GM21423 (cell line): ENCODE data around the gene PATJ.
"Not testable (repeated sequence)": the region's sequence is repeated elsewhere in the genome, so short reads cannot be mapped to it uniquely, and the experiment has no call there.

ENCODE experiments used
- ATAC-seq: cut with Tn5 transposase; IDR thresholded peaks from one replicate; pipeline ENCODE4 v1.9.1; 2021; ENCODE audit warnings: mild to moderate bottlenecking, moderate library complexity; ENCODE audit not compliant: unreplicated experiment

Gene PATJ

DNA sequence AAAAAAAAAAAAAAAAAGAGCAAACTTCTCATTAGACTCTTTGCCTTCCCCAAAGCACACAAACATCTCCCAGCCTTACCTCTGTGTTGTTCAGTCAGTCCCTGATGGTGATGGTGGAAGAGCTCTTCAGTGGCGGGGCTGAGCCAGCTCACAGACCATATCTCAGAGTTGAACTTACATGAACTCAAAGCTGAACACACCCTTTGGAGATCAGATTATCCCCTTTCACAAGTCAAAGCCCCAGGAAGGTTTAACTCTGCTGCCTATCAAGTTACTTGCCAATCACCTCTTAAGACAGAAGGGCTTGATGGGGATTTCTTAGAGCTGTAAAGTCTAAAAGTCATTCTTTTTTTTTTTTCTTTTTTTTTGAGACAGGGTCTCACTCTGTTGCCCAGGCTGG is 397.1 kb downstream of the PATJ start:
- ATAC-seq, result no peak

DNA sequence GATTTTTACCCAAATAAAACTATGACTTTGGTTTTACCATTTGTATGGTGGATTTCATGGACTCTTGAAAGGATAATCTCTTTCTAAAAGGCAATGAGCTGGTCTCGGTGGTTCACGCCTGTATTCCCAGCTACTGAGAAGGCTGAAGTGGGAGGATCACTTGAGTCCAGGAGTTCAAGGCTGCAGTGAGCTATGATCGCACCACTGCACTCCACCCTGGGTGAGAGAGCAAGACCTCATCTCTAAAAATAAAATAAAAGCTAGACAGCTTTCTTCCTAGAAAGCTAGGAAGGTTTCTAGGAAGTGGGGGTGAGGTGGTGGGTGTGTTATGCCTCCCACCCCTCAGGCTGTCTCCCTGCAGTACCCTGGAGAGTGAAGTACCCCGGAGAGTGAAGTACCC is 398.4 kb downstream of the PATJ start:
- no peak for ATAC-seq

DNA sequence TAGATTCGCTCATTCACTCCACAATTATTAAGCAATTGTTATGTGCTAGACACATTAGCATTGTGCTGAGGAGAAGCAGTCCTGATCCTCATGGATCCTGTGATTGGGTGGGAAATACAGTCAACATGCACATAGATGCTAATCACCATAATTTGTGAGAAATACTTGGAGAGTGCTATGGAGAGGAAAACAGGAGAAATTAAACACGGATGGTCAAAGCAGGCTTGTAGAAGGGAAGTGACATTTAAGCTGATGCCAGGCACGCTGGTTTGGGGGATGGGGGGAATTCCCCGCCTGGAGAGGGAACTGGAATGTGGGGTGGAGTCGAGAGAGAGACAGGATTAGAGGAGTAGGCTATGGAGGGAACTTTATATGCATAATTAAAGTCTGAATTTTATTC is 400.2 kb downstream of the PATJ start:
- no peak for ATAC-seq

DNA sequence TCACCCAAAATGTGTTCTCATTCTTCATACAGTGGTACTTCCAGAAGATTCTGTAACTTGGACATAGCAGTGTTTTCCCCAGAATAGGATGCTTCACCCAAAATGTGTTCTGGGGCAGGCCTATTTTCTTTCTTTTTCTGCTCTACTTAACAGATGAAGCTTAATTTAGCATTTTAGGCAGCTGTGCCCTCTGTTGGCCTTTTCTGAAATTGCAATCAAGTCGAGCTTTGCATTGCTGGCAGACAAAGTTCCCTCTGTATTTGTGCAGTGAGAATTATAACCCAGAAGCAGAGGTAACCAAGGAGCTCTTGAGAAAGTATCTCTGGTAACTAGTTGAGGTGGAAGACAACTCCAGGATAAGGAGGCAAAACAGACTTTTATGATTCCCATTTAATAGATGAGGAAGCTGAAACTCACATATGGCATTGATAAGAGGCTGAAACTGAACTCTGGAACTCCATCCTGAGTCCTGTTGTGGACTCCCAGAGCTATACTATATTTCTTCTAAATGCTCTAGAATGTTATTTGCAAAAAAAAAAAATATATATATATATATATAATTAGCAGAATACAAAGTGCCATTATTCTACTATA is 402.1 kb downstream of the PATJ start:
- no peak for ATAC-seq

DNA sequence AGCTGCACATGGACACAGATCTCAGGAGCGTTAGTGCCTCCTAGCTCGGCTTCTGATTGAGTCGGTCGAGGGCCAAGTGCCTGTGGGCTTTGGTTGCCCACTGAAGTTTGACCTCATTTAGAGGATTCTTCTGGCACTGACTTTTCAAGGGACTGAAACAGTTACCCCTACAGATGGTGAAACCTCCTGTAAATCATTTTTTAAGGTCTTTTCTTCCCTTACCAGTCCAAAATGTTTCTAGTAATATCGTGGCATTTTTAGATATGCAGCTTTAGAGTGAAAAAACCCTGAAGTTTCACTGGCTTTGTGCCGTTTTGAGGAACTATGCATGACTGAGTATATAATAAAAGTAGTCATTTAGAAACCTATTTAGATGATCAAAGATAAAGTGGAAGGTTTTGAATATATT is 417.7 kb downstream of the PATJ start:
- peak; percentile 78 for ATAC-seq

DNA sequence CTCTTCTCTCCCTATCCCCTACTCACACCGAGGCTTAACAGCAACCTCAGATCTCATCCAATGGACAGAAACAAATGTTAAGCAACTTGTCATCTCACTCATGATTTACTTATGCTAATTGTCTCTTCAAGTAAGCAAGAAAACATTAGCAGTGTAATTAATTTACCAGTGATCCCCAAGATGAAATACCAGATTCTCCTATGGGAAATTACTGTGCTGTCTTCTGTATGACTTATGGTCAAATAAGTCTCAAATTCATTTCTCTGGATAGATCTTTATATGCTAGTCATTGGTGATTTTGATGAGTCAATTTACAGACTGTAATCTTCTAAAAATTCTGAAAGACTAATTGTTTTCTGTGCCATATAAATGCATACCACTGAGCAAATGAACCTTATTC is 419.4 kb downstream of the PATJ start:
- no peak for ATAC-seq

DNA sequence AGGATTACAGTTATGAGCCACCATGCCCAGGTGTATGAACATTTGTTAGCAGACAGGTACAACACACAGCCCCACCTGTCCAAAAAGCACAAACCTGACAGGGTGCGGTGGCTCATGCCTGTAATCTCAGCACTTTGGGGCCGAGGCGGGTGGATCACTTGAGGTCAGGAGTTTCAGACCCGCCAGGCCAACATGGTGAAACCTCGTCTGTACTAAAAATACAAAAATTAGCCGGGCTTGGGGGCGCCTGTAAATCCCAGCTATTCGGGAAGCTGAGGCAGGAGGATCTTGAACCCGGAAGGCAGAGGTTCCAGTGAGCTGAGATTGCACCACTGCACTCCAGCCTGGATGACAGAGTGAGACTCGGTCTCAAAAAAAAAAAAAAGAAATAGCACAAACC is 428.1 kb downstream of the PATJ start:
- not testable (repeated sequence) for ATAC-seq

DNA sequence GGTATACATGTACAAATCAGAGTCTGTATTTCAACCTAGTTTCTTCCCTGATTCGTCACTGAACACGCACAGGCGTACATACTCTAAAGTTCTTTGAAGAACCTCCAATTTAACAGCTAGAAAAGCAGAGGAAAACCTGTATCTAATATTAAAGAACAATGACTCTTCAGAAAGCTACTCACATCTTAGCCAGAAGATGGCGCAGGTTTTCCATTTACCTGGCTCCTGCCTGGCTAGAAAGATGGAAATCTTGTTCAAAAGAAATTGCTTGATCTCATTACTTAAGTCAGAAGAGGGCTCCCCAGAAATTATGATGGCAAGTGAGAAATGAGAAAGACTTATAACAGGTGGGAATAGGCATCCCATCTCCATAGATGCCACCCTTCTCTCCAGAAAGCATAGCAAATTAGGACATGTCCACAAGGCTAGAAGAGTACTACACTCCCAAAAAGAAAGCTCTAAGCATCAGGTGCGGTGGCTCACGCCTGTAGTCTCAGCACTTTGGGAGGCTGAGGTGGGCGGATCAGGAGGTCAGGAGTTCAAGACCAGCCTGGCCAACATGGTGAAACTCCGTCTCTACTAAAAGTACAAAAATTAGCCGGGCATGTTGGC is 433.4 kb downstream of the PATJ start:
- no peak for ATAC-seq

DNA sequence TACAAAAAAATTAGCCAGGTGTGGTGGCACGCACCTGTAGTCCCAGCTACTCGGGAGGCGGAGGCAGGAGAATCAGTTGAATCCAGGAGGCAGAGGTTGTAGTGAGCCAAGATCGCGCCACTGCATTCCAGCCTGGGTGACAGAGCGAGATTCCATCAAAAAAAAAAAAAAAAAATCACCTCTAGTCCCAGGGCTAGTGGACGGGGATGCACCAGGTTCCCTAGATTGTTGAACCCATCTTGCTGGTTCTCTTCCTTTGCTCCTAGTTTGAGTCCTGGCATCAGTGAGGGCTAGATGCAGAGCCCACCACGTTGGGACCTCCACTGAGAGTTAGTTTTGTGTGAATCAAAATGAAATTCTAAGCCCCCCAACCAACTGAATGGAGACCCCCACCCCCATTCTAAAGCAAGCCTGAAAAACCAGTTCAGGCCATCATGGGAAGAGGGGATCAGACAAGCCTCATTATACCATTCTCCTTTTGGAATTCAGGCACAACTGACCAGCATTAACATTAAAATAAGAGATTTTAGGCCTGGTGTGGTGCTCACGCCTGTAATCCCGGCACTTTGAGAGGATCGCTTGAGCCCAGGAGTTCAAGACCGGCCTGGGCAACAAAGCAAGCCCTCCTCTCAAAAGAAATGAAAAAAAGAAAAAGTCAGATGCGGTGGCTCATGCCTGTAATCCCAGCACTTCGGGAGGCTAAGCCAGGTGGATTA is 434.5 kb downstream of the PATJ start:
- no peak for ATAC-seq

DNA sequence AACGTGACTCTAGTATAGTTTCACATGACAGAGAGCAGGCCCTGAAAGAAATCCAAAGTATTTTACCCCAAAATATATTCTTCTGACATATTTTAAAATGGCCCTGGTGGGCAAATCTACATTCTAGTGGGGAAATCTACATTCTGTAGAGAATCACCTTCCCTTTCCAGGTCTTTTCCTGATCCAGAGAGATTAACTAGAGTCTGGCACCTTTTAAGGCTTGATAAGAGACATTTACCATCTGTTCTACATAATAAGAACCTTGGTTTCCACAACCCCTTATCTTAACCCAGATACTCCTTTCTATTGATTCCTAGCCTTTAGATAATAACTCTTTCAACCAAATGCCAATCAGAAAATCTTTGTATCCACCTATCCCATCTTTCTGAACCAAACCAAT is 435.3 kb downstream of the PATJ start:
- no peak for ATAC-seq

DNA sequence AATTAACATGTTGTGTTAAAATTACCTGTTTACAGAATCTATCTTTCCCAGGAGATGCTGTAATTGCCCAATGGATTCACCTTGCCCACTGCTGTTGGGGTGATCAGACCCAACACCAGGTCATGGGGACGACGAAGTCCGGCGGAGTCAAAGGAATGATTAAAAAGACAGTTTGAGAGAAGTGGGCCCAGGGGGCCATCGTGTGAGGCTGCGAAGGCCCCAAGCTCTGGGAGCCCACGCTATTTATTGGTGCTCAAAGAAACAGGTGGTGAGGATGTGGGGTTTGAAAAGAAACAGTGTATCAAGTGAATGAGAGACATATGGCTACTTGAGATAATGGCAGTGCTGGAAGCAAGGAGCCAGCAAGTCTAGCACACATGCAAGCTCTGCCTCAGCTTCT is 436.1 kb downstream of the PATJ start:
- ATAC-seq, result no peak

DNA sequence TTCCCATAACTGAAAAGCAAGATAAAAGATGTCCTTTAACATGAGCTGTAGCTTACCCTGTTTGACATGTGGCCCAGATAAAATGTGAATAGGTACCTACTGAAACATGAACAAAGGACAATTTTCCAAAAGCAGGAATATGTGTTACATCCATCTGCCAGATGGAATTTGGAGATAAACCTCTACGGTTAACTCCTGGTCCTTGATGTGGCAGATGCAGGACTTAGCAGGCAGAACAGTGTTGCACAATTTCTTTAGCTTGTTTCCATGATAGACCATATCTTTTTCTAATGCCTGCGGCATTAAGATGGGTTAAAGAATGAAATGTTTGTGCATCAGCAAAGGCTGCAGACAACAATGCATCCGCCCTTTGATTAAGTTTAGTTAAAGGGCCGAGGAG is 437.8 kb downstream of the PATJ start:
- not testable (repeated sequence) for ATAC-seq

DNA sequence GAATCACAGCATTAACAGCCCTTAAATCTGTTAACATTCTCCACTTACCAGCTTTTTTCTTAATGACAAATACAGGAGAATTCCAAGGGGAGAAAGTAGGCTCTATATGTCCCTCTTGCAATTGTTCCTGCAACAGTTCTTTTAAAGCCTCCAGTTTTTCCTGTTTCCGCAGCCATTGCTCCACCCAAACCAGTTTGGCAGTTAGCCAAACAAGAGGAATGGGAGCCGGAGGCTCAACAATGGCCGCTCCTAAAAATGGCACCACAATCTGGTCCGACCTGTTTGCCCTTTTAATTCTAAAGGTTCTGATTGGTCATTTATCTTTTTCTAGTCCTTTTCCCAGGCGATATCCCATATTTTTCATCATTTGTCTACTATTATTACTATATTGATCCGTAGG is 438.4 kb downstream of the PATJ start:
- ATAC-seq, result no peak

DNA sequence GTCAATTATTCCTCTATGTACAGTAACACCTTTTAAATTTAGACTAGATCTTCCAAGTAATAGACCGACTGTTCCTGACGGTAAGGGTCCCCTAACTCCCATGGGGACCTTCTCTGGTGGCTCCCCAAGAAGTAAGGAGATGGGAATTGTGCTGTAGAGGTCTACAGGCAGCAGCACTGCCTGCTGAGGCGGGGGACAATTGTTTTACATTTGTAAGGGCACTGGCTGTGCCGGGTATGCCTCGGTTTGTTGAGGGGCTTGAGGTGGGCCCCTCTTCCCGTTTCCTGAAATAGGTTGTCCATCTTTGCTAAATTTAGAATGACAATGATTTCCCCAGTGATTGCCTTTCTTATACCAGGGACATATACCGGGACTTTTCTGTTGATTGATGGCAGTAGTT is 439.3 kb downstream of the PATJ start:
- ATAC-seq, result no peak

DNA sequence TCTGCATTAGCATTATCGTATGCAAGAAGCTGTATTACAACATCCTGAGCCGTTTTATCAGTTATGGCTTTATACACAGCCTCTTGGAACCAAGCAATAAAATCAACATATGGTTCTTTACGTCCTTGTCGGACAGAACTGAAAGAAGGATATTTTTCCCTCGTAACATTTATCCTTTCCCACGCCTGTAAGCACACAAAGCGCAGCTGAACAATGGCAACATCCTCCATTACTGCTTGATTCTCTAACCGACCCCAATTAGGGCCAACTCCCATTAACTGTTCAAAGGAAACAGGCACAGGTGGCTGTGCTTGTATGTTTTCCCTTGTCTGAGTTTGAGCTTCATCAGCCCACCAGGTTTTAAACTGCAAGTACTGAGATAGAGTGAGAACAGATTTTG is 439.9 kb downstream of the PATJ start:
- ATAC-seq, result not testable (repeated sequence)

DNA sequence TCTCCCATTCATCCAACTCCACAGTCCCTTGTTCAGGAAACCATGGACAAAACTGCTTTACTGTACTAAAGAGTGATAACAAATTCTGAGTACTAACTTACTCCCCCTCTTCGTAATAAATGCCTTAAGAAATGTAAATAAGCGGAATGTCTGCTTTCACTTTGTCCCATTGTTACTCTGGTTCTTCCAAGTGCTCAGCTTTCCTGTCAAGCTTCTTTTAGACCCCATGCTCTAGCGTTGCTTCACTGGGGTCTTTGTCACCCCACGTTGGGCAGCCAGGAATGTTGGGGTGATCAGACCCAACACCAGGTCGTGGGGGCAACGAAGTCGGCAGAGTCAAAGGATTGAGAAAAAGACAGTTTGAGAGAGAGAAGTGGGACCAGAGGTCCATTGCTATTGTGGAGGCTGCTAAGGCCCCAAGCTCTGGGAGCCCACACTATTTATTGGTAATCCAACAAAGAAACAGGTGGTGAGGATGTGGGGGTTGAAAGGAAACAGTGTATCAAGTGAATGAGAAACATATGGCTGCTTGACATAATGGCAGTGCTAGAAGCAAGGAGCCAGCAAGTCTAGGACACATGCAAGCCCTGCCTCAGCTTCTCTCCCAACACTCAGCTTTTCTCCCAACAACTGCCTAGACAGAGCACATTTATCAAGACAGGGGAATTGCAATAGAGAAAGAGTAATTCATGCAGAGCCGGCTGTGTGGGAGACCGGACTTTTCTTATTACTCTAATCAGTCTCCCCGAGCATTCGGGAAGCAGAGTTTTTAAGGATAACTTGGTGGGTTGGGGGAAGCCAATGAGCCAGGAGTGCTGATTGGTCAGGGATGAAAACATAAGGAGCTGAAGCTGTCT is 441.1 kb downstream of the PATJ start:
- not testable (repeated sequence) for ATAC-seq

DNA sequence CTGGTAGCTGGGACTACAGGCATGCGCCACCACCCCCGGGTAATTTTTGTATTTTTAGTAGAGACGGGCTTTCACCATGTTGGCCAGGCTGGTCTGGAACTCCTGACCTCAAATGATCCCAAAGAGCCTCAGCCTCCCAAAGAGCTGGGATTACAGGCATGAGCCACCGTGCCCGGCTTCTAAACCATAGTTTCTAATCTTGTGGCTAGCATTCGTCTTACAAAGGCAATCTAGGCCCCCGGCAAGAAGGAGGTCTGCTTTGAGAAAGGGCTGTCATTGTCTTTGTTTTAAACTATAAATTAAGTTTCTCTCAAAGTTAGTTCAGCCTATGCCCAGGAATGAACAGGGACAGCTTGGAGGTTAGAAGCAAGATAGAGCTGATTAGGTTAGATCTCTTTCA is 442.1 kb downstream of the PATJ start:
- no peak for ATAC-seq

DNA sequence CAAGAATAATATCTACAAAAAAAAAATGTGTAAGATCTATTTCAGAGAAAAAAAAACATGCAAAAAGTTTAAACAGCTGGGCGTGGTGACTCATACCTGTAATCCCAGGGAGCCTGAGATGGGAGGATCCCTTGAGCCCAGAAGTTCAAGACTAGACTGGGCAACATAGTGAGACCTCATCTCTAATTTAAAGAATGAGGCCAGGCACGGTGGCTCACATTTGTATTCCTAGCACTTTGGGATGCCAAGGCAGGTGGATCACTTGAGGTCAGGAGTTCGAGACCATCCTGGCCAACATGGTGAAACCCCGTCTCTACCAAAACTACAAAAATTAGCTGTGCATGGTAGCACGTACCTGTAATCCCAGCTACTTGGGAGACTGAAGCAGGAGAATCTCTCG is 443.0 kb downstream of the PATJ start:
- ATAC-seq, result not testable (repeated sequence)

DNA sequence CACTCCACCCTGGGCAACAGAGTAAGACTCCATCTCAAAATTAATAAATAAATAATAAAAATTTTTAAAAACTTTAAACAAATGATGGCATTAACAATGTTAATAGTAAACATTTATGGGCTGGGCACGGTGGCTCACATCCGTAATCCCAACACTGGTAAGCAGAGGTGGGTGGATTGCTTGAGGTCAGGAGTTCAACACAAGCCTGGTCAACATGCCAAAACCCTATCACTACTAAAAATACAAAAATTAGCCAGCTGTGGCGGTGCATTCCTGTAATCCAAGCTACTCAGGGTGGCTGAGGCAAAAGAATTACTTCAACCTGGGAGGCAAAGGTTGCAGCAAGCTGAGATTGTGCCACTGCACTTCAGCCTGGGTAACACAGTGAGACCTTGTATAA is 443.4 kb downstream of the PATJ start:
- no peak for ATAC-seq

DNA sequence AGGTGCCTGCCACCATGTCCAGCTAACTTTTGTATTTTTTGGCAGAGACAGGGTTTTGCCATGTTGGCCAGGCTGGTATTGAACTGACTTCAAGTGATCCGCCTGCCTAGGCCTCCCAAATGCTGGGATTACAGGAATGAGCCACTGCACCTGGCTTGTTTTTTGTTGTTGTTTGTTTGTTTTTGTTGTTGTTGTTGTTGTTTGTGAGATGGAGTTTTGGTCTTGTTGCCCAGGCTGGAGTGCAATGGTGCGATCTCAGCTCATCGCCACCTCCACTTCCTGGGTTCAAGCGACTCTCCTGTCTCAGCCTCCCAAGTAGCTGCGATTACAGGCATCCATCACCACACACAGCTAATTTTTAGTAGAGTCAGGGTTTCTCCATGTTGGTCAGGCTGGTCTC is 445.3 kb downstream of the PATJ start:
- no peak for ATAC-seq

DNA sequence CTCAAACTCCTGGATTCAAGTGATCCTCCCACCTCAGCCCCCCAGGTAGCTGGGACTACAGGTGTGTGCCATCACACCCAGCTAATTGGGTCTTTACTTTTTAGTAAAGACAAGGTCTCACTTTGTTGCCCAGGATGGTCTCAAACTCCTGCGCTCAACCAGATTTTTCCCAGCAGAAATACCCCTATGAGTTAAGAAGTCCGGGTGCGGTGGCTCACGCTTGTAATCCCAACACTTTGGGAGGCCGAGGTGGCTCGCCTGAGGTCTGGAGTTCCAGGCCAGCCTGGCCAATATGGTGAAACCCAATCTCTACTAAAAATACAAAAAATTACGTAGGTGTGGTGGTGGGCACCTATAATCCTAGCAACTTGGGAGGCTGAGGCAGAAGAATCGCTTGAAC is 445.8 kb downstream of the PATJ start:
- no peak for ATAC-seq
